Bronchial smooth muscle cell (primary cell): ENCODE data around the gene EXOC8. TPM values are rescaled to one million over a fixed set of nuclear protein-coding genes. Genes with fewer than 3 reads are reported as not detected.

ENCODE experiments used
- total RNA-seq: library from RNA; depleted of rRNA; stranded (reverse); fragments of >200 nt; gene quantifications from 2 replicates; pipeline ENCODE4 v1.2.1, GENCODE V29; 2014

EXOC8 gene, protein sequence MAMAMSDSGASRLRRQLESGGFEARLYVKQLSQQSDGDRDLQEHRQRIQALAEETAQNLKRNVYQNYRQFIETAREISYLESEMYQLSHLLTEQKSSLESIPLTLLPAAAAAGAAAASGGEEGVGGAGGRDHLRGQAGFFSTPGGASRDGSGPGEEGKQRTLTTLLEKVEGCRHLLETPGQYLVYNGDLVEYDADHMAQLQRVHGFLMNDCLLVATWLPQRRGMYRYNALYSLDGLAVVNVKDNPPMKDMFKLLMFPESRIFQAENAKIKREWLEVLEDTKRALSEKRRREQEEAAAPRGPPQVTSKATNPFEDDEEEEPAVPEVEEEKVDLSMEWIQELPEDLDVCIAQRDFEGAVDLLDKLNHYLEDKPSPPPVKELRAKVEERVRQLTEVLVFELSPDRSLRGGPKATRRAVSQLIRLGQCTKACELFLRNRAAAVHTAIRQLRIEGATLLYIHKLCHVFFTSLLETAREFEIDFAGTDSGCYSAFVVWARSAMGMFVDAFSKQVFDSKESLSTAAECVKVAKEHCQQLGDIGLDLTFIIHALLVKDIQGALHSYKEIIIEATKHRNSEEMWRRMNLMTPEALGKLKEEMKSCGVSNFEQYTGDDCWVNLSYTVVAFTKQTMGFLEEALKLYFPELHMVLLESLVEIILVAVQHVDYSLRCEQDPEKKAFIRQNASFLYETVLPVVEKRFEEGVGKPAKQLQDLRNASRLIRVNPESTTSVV
- total RNA-seq: 12.8 and 13.4 TPM in 2 replicates

DNA sequence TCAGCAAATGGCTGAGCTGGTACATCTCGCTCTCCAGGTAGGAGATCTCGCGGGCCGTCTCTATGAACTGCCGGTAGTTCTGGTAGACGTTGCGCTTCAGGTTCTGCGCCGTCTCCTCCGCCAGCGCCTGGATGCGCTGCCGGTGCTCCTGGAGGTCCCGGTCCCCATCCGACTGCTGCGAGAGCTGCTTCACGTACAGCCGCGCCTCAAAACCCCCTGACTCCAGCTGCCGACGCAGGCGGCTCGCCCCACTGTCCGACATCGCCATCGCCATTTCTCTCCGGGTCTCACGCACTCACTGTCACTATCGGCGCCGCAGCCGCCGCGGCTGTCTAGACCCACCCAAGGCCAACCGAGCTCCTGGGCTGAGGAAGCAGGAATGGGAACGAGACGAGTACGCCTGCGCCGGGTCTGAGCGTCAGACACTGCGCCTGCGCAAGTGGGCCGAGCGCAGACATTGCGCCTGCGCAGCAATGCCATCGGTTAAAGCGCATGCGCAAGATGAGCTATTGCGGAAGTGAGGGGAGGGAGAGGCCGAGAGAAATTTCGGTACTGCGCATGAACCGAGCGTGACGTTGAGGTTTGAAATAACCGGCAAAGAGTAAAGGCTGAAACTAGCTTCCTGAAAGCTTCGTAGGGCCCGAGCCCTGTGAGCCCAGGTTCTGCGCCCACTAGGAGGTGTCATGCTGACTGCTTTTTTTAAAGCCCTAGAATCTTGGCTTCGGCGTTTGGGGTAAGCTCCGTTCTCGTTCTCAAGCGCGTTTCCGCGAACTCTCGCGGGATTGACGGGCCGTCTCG lies at the start of gene EXOC8:
Gene EXOC8, minus strand, starts transcription at position 381 of the 798 bp plus-strand sequence. Its CDS starts 107 bp downstream, at position 274.

DNA sequence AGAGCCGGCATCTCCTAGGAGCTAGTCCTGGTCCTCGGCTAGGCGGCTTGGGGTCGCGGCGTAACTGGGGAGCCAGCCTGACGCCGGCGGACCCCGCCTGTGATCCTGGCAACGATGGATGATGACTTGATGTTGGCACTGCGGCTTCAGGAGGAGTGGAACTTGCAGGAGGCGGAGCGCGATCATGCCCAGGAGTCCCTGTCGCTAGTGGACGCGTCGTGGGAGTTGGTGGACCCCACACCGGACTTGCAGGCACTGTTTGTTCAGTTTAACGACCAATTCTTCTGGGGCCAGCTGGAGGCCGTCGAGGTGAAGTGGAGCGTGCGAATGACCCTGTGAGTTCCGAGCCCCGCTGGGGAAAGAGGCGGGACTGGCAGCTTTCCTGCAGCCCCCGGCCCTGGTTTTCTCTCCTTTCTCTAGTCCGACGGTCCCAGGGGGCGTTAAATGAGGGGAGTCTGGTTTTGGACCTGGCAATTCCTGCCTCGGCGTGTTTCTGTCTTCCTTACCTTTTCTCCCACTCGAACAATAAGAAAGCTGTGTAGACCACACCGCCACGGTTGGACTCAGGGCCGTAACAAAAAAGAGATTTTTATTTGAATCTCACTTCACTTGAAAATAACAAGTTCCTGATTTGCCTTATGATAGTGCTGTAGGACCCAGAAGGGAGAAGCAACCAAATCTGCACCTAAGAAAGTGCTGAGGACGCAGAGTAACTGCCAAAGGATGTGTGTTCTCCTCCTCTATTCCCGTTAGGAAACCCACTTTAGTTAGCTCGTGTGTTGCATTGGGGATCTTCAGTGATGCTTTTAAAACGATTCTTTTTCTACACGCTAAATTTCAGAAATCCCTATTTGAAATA lies 847 bp upstream of the EXOC8 start, which contains the start of gene SPRTN:
Gene SPRTN, plus strand, starts transcription at position 24 of the 859 bp plus-strand sequence. Its CDS starts 91 bp downstream, at position 115.

Other genes starting within 250 kb of the EXOC8 start
- not detected in 2 replicates for gene TRIM67, start 175.8 kb downstream of the EXOC8 start, total RNA-seq
- 40.0 and 40.2 TPM in 2 replicates for gene GNPAT, start 96.6 kb downstream of the EXOC8 start, total RNA-seq
- 12.8 and 23.9 TPM in 2 replicates for gene SPRTN, start 441 bp upstream of the EXOC8 start, total RNA-seq
- gene EGLN1, start 84.4 kb upstream of the EXOC8 start, total RNA-seq: 30.3 and 36.3 TPM in 2 replicates
- 31.3 and 41.9 TPM in 2 replicates for gene TSNAX, start 190.8 kb upstream of the EXOC8 start, total RNA-seq